Calu3 (cell line): ENCODE measurements around the gene TEX2. TPM values are rescaled to one million over a fixed set of nuclear protein-coding genes. Genes with fewer than 3 reads are reported as not detected.
"Not testable (repeated sequence)": the region's sequence is repeated elsewhere in the genome, so short reads cannot be mapped to it uniquely, and the experiment has no call there.

ENCODE experiments used
- BruUV-seq: library from RNA; stranded (reverse); fragments of 400-500 nt; replicated peaks from 2 replicates; lab custom pipeline; 2021; lab: Mats Ljungman, UMichigan
- CTCF ChIA-PET: fragments of 300-600 bp; sonication (Branson Sonifier 250); formaldehyde crosslinking; loops from one replicate; lab custom pipeline; 2022; ENCODE audit warnings: antibody characterized with exemption; lab: Charles Lee
- DNase-seq: peaks from one replicate; pipeline ENCODE4 v3.0.0; 2022
- H3K27ac Mint-ChIP-seq: one replicate; pipeline ENCODE4 v1.8.0; 2022; ENCODE audit warnings: mixed read lengths; ENCODE audit not compliant: unreplicated experiment
- H3K27me3 Mint-ChIP-seq: one replicate; pipeline ENCODE4 v1.8.0; 2022; ENCODE audit warnings: mixed read lengths; ENCODE audit not compliant: unreplicated experiment
- H3K36me3 Mint-ChIP-seq: one replicate; pipeline ENCODE4 v1.8.0; 2022; ENCODE audit warnings: mild to moderate bottlenecking, moderate library complexity, mixed read lengths; ENCODE audit not compliant: insufficient read depth, unreplicated experiment
- H3K4me1 Mint-ChIP-seq: one replicate; pipeline ENCODE4 v1.8.0; 2022; ENCODE audit warnings: mild to moderate bottlenecking, low read depth, mixed read lengths; ENCODE audit not compliant: unreplicated experiment
- H3K4me3 Mint-ChIP-seq: one replicate; pipeline ENCODE4 v1.8.0; 2022; ENCODE audit warnings: mild to moderate bottlenecking, low read depth, moderate library complexity, mixed read lengths; ENCODE audit not compliant: unreplicated experiment
- H3K9me3 Mint-ChIP-seq: one replicate; pipeline ENCODE4 v1.8.0; 2022; ENCODE audit warnings: low read depth, mixed read lengths; ENCODE audit not compliant: unreplicated experiment
- CTCF ChIP-seq: fragments of 200-600 bp; IDR thresholded peaks from one replicate; pipeline ENCODE4 v1.8.0; 2022; ENCODE audit warnings: antibody characterized with exemption; ENCODE audit not compliant: unreplicated experiment
- intact Hi-C: fragments of 100-400 bp; cut with micrococcal nuclease; formaldehyde crosslinking; loops from one replicate; pipeline ENCODE4 v1.10.0; 2022; ENCODE audit not compliant: unreplicated experiment
- total RNA-seq: library from RNA; stranded (reverse); gene quantifications from 2 replicates; pipeline ENCODE4 v1.2.3, GENCODE V29; 2022

TEX2 gene
- total RNA-seq, 1 experiment from 2014 or later, result 12.3 TPM

GRCh38 chr17:64243340-64243739, 19.7 kb downstream of the TEX2 start:
- BruUV-seq, result no TSS peak
- no peak for DNase-seq
- H3K27me3 Mint-ChIP-seq, result no peaks in the 10 kb centered on the region
- no peak overlapping the region for H3K4me3 Mint-ChIP-seq
- intact Hi-C loops, result no loop called here
- CTCF ChIA-PET, result no interaction called here
- peaks cover 12% of the 10 kb centered on the region for H3K4me1 Mint-ChIP-seq
- H3K36me3 Mint-ChIP-seq, result no peaks in the 10 kb centered on the region
- no peak for TF ChIP-seq CTCF
- H3K27ac Mint-ChIP-seq, result no peak overlapping the region
- H3K9me3 Mint-ChIP-seq, result no peaks in the 10 kb centered on the region

GRCh38 chr17:64242633-64243032, 20.4 kb downstream of the TEX2 start:
- Mint-ChIP-seq H3K4me3 (no peak overlapping the region), H3K27me3 (no peaks in the 10 kb centered on the region), H3K9me3 (no peaks in the 10 kb centered on the region), H3K4me1 (peaks cover 13% of the 10 kb centered on the region), H3K36me3 (no peaks in the 10 kb centered on the region), H3K27ac (no peak overlapping the region)
- DNase-seq, result no peak
- no peak for TF ChIP-seq CTCF
- intact Hi-C loops, result no loop called here
- BruUV-seq, result no TSS peak
- CTCF ChIA-PET, result no interaction called here

- CTCF ChIA-PET, result interaction anchor here (0.7 to 1.4 kb wide), 2 partner anchors 10 to 17 kb away, joined by 3 to 8 read pairs; no protein-coding TSS in a partner anchor
- peak overlapping the region; percentile 4 for H3K27ac Mint-ChIP-seq
- H3K27me3 Mint-ChIP-seq, result no peaks in the 10 kb centered on the region
- H3K4me1 Mint-ChIP-seq, result peaks cover 26% of the 10 kb centered on the region
- no TSS peak for BruUV-seq
- H3K36me3 Mint-ChIP-seq, result no peaks in the 10 kb centered on the region
- no peak overlapping the region for H3K4me3 Mint-ChIP-seq
- TF ChIP-seq CTCF, result no peak
- intact Hi-C loops, result no loop called here
- no peaks in the 10 kb centered on the region for H3K9me3 Mint-ChIP-seq
- no peak for DNase-seq
These were observed 22.2 kb downstream of the TEX2 start for GRCh38 chr17:64240741-64241347.

GRCh38 chr17:64240261-64240740, 22.8 kb downstream of the TEX2 start:
- BruUV-seq, result no TSS peak
- Mint-ChIP-seq H3K36me3 (no peaks in the 10 kb centered on the region), H3K27me3 (no peaks in the 10 kb centered on the region), H3K4me3 (no peak overlapping the region), H3K4me1 (peaks cover 26% of the 10 kb centered on the region), H3K27ac (peak overlapping the region; percentile 4), H3K9me3 (no peaks in the 10 kb centered on the region)
- no peak for TF ChIP-seq CTCF
- CTCF ChIA-PET, result interaction anchor here (0.7 to 1.4 kb wide), 2 partner anchors 10 to 16 kb away, joined by 3 to 8 read pairs; no protein-coding TSS in a partner anchor
- intact Hi-C loops, result no loop called here
- DNase-seq, result peak; percentile 31

GRCh38 chr17:64238449-64238848, 24.6 kb downstream of the TEX2 start:
- DNase-seq, intact Hi-C loops, BruUV-seq, H3K27me3 Mint-ChIP-seq, H3K27ac Mint-ChIP-seq, H3K4me3 Mint-ChIP-seq, H3K36me3 Mint-ChIP-seq, H3K9me3 Mint-ChIP-seq, CTCF ChIA-PET: not testable (repeated sequence)
- peaks cover 26% of the 10 kb centered on the region for H3K4me1 Mint-ChIP-seq
